ENCODE measurements around the gene CSF1.
"Not testable (repeated sequence)": the region's sequence is repeated elsewhere in the genome, so short reads cannot be mapped to it uniquely, and the experiment has no call there.

Gene CSF1

GRCh38 chr1:109910123-109910962, at the start of gene CSF1:
TSS of gene CSF1 (plus strand) at chr1:109910849. CDS start at chr1:109911024, 175 bp downstream.
- in situ Hi-C loops (cut with MboI; ENCODE audit: low sequenced_read_pairs): no loop called here

- in situ Hi-C loops (cut with MboI; ENCODE audit: low sequenced_read_pairs): not testable (repeated sequence)
Observed at GRCh38 chr1:109861616-109862015, 49.0 kb upstream of the CSF1 start.

GRCh38 chr1:109863667-109864046, 47.0 kb upstream of the CSF1 start:
- in situ Hi-C loops (cut with MboI; ENCODE audit: low sequenced_read_pairs): no loop called here

GRCh38 chr1:109864047-109864822, 46.4 kb upstream of the CSF1 start:
- in situ Hi-C loops (cut with MboI; ENCODE audit: low sequenced_read_pairs): no loop called here

GRCh38 chr1:109864930-109865612, 45.6 kb upstream of the CSF1 start:
- in situ Hi-C loops (cut with MboI; ENCODE audit: low sequenced_read_pairs): no loop called here

GRCh38 chr1:109866071-109866470, 44.6 kb upstream of the CSF1 start:
- in situ Hi-C loops (cut with MboI; ENCODE audit: low sequenced_read_pairs): no loop called here

- in situ Hi-C loops (cut with MboI; ENCODE audit: low sequenced_read_pairs): no loop called here
Observed at GRCh38 chr1:109873278-109874175, 37.1 kb upstream of the CSF1 start.

GRCh38 chr1:109874445-109874844, 36.2 kb upstream of the CSF1 start:
- in situ Hi-C loops (cut with MboI; ENCODE audit: low sequenced_read_pairs): no loop called here

- in situ Hi-C loops (cut with MboI; ENCODE audit: low sequenced_read_pairs): no loop called here
Observed at GRCh38 chr1:109875874-109876273, 34.8 kb upstream of the CSF1 start.

- in situ Hi-C loops (cut with MboI; ENCODE audit: low sequenced_read_pairs): no loop called here
Observed at GRCh38 chr1:109876617-109877316, 33.9 kb upstream of the CSF1 start.

GRCh38 chr1:109877317-109877771, 33.3 kb upstream of the CSF1 start:
- in situ Hi-C loops (cut with MboI; ENCODE audit: low sequenced_read_pairs): no loop called here

GRCh38 chr1:109877776-109878175, 32.9 kb upstream of the CSF1 start:
- in situ Hi-C loops (cut with MboI; ENCODE audit: low sequenced_read_pairs): no loop called here

- in situ Hi-C loops (cut with MboI; ENCODE audit: low sequenced_read_pairs): no loop called here
Observed at GRCh38 chr1:109878531-109879104, 32.0 kb upstream of the CSF1 start.

- in situ Hi-C loops (cut with MboI; ENCODE audit: low sequenced_read_pairs): not testable (repeated sequence)
Observed at GRCh38 chr1:109879371-109879770, 31.3 kb upstream of the CSF1 start.

- in situ Hi-C loops (cut with MboI; ENCODE audit: low sequenced_read_pairs): no loop called here
Observed at GRCh38 chr1:109879881-109880525, 30.6 kb upstream of the CSF1 start.

GRCh38 chr1:109880971-109881894, 29.4 kb upstream of the CSF1 start:
- in situ Hi-C loops (cut with MboI; ENCODE audit: low sequenced_read_pairs): no loop called here

GRCh38 chr1:109881906-109882287, 28.8 kb upstream of the CSF1 start:
- in situ Hi-C loops (cut with MboI; ENCODE audit: low sequenced_read_pairs): no loop called here

Data from hTERT RPE-1 (cell line).